Prostate gland (tissue), 2 donors: Measurements from ENCODE around the gene CNFN.
"Not testable (repeated sequence)": the region's sequence is repeated elsewhere in the genome, so short reads cannot be mapped to it uniquely, and the experiment has no call there.

Source experiments
- CTCF ChIP-seq, 4 experiments: fragments of 200-600 bp in 2 of 4; fragments of 450-650 bp in 2 of 4; sonication (generic) in 2 of 4; IDR thresholded peaks; 1 replicate in 3 of 4; 2 replicates in 1 of 4; pipeline ENCODE4 v1.5.1; 2016 to 2019; ENCODE audit warnings: antibody characterized with exemption in 4 of 4, mild to moderate bottlenecking in 2 of 4, moderate library complexity in 2 of 4
- POLR2A ChIP-seq: fragments of 450-650 bp; IDR thresholded peaks from one replicate; pipeline ENCODE4 v1.6.1; 2016; ENCODE audit warnings: antibody characterized with exemption, mild to moderate bottlenecking
- POLR2AphosphoS5 ChIP-seq: sonication (generic); formaldehyde crosslinking; IDR thresholded peaks from one replicate; pipeline ENCODE4 v1.6.1; 2017; ENCODE audit warnings: antibody characterized with exemption

DNA sequence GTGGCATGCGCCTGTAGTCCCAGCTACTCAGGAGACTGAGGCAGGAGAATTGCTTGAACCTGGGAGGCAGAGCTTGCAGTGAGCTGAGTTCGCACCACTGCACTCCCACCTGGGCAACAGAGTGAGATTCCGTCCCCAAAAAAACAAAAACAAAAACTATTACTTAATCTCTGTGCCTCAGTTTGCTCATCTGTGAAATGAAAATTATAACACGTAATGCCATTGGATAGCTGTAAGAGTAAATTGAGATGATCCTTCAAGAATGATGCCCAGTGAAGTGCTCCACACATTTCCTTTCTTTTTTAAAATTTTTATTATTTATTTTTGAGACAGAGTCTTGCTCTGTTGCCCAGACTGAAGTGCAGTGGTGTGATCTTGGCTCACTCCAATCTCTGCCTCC, 50.2 kb downstream of the CNFN start:
- TF ChIP-seq POLR2A; CTCF (IDR thresholded peaks at IDR 0.05); POLR2AphosphoS5: not testable (repeated sequence)
